22Rv1 (cell line): Measurements from ENCODE around the gene LRPPRC.

Experiments used
- H3K27ac ChIP-seq: fragments of 450-650 bp; 2 replicates; pipeline ENCODE4 v1.5.1; 2017
- CTCF ChIP-seq: fragments of 450-650 bp; IDR thresholded peaks from 2 replicates; pipeline ENCODE4 v1.5.1; 2017; ENCODE audit warnings: mild to moderate bottlenecking
- ZFX ChIP-seq: fragments of 450-650 bp; IDR thresholded peaks from 2 replicates; pipeline ENCODE4 v1.6.1; 2017; ENCODE audit warnings: antibody characterized with exemption, borderline replicate concordance

LRPPRC gene

GRCh38 chr2:43945439-43945838 is 50.4 kb downstream of the LRPPRC start:
- H3K27ac ChIP-seq, result no peak overlapping the region
- no peak for TF ChIP-seq ZFX
- no peak for TF ChIP-seq CTCF

- H3K27ac ChIP-seq, result no peak overlapping the region
- TF ChIP-seq ZFX, result no peak
- no peak for TF ChIP-seq CTCF
These were observed 50.9 kb downstream of the LRPPRC start for GRCh38 chr2:43944915-43945314.

DNA sequence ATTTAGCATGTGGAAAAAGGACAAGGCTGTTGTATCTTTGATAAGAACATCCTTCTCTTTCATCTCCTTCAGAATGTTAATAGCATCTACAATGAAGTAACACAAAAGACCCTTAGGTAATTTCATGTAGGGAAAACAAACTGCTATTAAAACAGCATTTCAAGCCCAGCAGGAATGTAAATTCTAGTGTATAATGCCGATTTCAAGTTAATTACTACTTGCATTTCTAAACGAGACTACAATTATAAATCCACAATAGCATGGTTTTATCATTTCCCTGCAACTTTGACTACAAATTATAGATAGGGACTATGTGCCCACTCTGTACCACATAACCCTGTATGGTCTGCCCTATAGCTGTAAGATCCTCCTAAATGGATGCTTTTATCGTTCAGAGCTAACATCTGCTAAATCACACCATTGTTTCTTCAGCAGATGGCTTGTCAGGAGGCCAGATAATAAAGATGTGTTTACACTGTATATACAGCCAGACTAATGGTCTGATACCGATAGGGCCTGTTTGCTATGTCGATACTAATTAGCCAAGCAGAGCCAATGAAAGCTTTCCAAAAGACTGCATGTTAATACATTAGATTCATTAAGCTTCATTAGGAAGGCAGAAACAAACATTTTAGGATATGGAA is 51.9 kb downstream of the LRPPRC start:
- H3K27ac ChIP-seq, result no peak overlapping the region
- TF ChIP-seq ZFX (no peak), CTCF (no peak)

GRCh38 chr2:43943323-43943722 is 52.5 kb downstream of the LRPPRC start:
- H3K27ac ChIP-seq, result no peak overlapping the region

GRCh38 chr2:43942881-43943280 is 52.9 kb downstream of the LRPPRC start:
- H3K27ac ChIP-seq, result no peak overlapping the region
- TF ChIP-seq ZFX (no peak), CTCF (no peak)

More at GRCh38 chr2:43943323-43943722, 52.5 kb downstream of the LRPPRC start:
- TF ChIP-seq ZFX (no peak), CTCF (no peak)

DNA sequence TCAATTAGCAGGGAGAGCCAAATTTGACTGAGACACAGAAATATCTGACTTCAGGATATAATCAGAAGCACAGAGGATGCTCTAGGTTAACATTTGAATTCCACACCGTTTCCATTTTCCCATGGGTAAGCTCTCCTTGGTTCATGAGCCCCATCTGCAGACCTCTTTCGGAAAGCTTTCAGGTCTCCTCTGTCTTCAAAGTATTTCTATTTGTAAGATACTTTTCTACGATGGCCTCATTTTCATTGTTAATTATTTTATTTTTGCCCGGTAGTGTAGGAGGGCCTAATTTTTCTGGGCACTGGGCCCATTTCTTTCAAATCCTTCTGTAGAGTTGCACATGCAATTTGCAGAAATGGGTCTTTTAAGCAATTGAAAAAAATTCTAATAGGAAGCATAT is 53.8 kb downstream of the LRPPRC start:
- TF ChIP-seq CTCF (no peak), ZFX (no peak)
- no peak overlapping the region for H3K27ac ChIP-seq

DNA sequence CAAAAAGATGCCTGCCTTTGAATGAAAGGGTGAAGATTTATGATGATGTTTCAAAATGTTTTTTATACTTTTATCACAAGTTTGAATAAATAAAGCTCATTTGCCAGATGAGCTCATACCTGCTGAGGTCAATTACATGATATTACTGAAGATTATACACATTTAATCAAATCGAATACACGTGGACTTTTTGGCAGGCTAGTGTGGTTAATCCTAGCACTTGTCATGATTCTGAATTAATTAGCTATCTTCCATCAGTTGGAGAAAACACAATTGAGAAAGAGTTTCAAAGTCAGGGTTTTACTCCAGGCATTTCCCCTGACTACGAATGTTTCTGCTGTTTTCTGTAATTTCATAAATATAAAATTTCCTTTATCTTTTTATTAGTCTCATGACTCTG is 54.4 kb downstream of the LRPPRC start:
- no peak overlapping the region for H3K27ac ChIP-seq
- TF ChIP-seq CTCF (no peak), ZFX (no peak)
